Nephron progenitor cell (in vitro differentiated cells): ENCODE data around the gene DCTD.

Experiments
- DNase-seq: peaks from one replicate; pipeline ENCODE4 v3.0.0; 2021
- H3K27ac Mint-ChIP-seq: 2 replicates; pipeline ENCODE4 v1.8.0; 2021; ENCODE audit warnings: mild to moderate bottlenecking, moderate library complexity, mixed read lengths
- H3K27me3 Mint-ChIP-seq: 2 replicates; pipeline ENCODE4 v1.8.0; 2021; ENCODE audit warnings: mild to moderate bottlenecking, low read depth, mixed read lengths; ENCODE audit not compliant: poor library complexity
- H3K36me3 Mint-ChIP-seq: 2 replicates; pipeline ENCODE4 v1.8.0; 2021; ENCODE audit warnings: low read depth, mixed read lengths
- H3K4me1 Mint-ChIP-seq: 2 replicates; pipeline ENCODE4 v1.8.0; 2021; ENCODE audit warnings: mixed read lengths
- H3K4me3 Mint-ChIP-seq: 2 replicates; pipeline ENCODE4 v1.8.0; 2021; ENCODE audit warnings: mild to moderate bottlenecking, moderate library complexity, mixed read lengths
- H3K9me3 Mint-ChIP-seq: 2 replicates; pipeline ENCODE4 v1.8.0; 2021; ENCODE audit warnings: mild to moderate bottlenecking, moderate library complexity, mixed read lengths
- CTCF ChIP-seq: fragments of 200-600 bp; sonication (generic); IDR thresholded peaks from 2 replicates; pipeline ENCODE4 v1.5.0; 2021; ENCODE audit warnings: antibody characterized with exemption

Gene DCTD

GRCh38 chr4:182918791-182919302 lies 1.7 kb upstream of the DCTD start:
- Mint-ChIP-seq H3K4me1 (peaks cover 45% of the 10 kb centered on the region), H3K27ac (peak overlapping the region; percentile 55), H3K9me3 (no peaks in the 10 kb centered on the region), H3K36me3 (peaks cover 20% of the 10 kb centered on the region), H3K4me3 (peak overlapping the region; percentile 85), H3K27me3 (peaks cover 3% of the 10 kb centered on the region)
- DNase-seq = no peak
- TF ChIP-seq CTCF = no peak

GRCh38 chr4:182918044-182918607 lies 940 bp upstream of the DCTD start:
- peaks cover 3% of the 10 kb centered on the region for H3K27me3 Mint-ChIP-seq
- H3K4me1 Mint-ChIP-seq = peaks cover 52% of the 10 kb centered on the region
- no peak for TF ChIP-seq CTCF
- peak overlapping the region; percentile 75 for H3K27ac Mint-ChIP-seq
- peak overlapping the region; percentile 85 for H3K4me3 Mint-ChIP-seq
- DNase-seq = no peak
- peaks cover 28% of the 10 kb centered on the region for H3K36me3 Mint-ChIP-seq
- no peaks in the 10 kb centered on the region for H3K9me3 Mint-ChIP-seq

- Mint-ChIP-seq H3K36me3 (peaks cover 42% of the 10 kb centered on the region), H3K4me3 (peak overlapping the region; percentile 84), H3K4me1 (peaks cover 55% of the 10 kb centered on the region), H3K27me3 (peaks cover 3% of the 10 kb centered on the region), H3K27ac (peak overlapping the region; percentile 31), H3K9me3 (no peaks in the 10 kb centered on the region)
- no peak for DNase-seq
- no peak for TF ChIP-seq CTCF
These were observed 554 bp downstream of the DCTD start for GRCh38 chr4:182916483-182917181.

GRCh38 chr4:182914357-182914756 lies 2.8 kb downstream of the DCTD start:
- peak overlapping the region; percentile 31 for H3K27ac Mint-ChIP-seq
- H3K9me3 Mint-ChIP-seq = peaks cover 4% of the 10 kb centered on the region
- peaks cover under 1% of the 10 kb centered on the region for H3K27me3 Mint-ChIP-seq
- H3K36me3 Mint-ChIP-seq = peaks cover 64% of the 10 kb centered on the region
- DNase-seq = no peak
- H3K4me3 Mint-ChIP-seq = no peak overlapping the region
- H3K4me1 Mint-ChIP-seq = peaks cover 74% of the 10 kb centered on the region
- no peak for TF ChIP-seq CTCF

- H3K9me3 Mint-ChIP-seq = peaks cover 4% of the 10 kb centered on the region
- H3K27me3 Mint-ChIP-seq = no peaks in the 10 kb centered on the region
- H3K4me1 Mint-ChIP-seq = peaks cover 72% of the 10 kb centered on the region
- peak overlapping the region; percentile 30 for H3K4me3 Mint-ChIP-seq
- no peak for DNase-seq
- no peak for TF ChIP-seq CTCF
- H3K27ac Mint-ChIP-seq = peak overlapping the region; percentile 96
- peaks cover 67% of the 10 kb centered on the region for H3K36me3 Mint-ChIP-seq
These were observed 3.6 kb downstream of the DCTD start for GRCh38 chr4:182913621-182914020.

GRCh38 chr4:182913036-182913435 lies 4.2 kb downstream of the DCTD start:
- DNase-seq = no peak
- TF ChIP-seq CTCF = no peak
- peaks cover 4% of the 10 kb centered on the region for H3K9me3 Mint-ChIP-seq
- H3K36me3 Mint-ChIP-seq = peaks cover 70% of the 10 kb centered on the region
- H3K4me1 Mint-ChIP-seq = peaks cover 66% of the 10 kb centered on the region
- H3K27ac Mint-ChIP-seq = peak overlapping the region; percentile 96
- H3K4me3 Mint-ChIP-seq = peak overlapping the region; percentile 30
- no peaks in the 10 kb centered on the region for H3K27me3 Mint-ChIP-seq
